ENCODE results near the gene CXXC1.

CXXC1 gene

DNA sequence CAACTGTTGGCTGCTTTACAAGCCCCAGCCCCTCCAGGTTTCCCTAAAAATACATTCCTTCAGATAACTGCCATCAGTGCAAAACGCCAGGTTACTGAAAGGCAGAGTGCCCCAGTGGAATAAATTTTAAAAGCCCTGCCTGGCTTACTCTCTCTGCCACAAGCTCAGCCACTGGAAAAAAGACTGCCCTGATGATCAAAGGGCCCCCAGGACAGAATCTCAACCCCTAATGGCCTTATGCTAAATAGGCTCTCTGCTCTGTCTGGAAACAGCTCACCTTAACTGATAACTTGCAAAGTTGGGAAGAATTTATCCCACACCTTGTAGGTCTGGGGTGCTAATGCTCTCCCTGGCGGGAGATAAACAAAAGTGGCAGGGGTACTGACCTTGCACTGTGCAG is 55.1 kb downstream of the CXXC1 start:
- no peak overlapping the region for H3K27ac ChIP-seq (ENCODE audit: insufficient read depth in 1 of 2, low read depth in 1 of 2, low read length in 2 of 2, poor library complexity in 1 of 2, severe bottlenecking in 2 of 2)
- CTCF ChIA-PET: no interaction called here
- POLR2A ChIA-PET: no interaction called here

More for the DNA sequence above, 55.1 kb downstream of the CXXC1 start:
- H3K27me3 ChIP-seq (replicated peaks in 2 of 5; ENCODE audit: control insufficient read depth in 4 of 5, insufficient read depth in 5 of 5, low read length in 4 of 5): peaks cover 0 to 10% (median 0%) of the 10 kb centered on the region in 5 experiments
- peaks cover 0 to 3% (median 0%) of the 10 kb centered on the region in 4 experiments for H3K4me1 ChIP-seq (ENCODE audit: control extremely low read depth in 1 of 4, control insufficient read depth in 4 of 4, insufficient read depth in 4 of 4, low read length in 3 of 4)
- no peaks in the 10 kb centered on the region for H3K9me3 ChIP-seq (ENCODE audit: control extremely low read depth in 1 of 5, control insufficient read depth in 4 of 5, insufficient read depth in 2 of 5, low read depth in 1 of 5, low read length in 4 of 5)
- no peak for DNase-seq
- WGBS (ENCODE audit: insufficient coverage): 100% methylated on average over 1 of the region's 2 CpGs
- H3K4me3 ChIP-seq (ENCODE audit: control insufficient read depth in 1 of 7, extremely low read depth in 1 of 7, insufficient read depth in 4 of 7, low read depth in 2 of 7, low read length in 6 of 7): no peak overlapping the region
- no peaks in the 10 kb centered on the region for H3K36me3 ChIP-seq (ENCODE audit: control insufficient read depth in 4 of 4, insufficient read depth in 4 of 4, low read length in 3 of 4)

All from common myeloid progenitor, CD34-positive (primary cell).